Coronary artery (tissue), 2 donors: ENCODE results near the gene PIP4K2C.
A peak's percentile ranks its signal among the peaks of the same experiment; 100 is the strongest.
"Not testable (repeated sequence)": the region's sequence is repeated elsewhere in the genome, so short reads cannot be mapped to it uniquely, and the experiment has no call there.

Source experiments
- DNase-seq: peaks from one replicate; pipeline ENCODE4 v3.0.0-alpha.2; 2017; ENCODE audit warnings: low spot score
- H3K27ac ChIP-seq, 2 donors: fragments of 200-600 bp; sonication (generic); one replicate each; pipeline ENCODE4 v1.5.1; 2016 to 2019
- H3K4me3 ChIP-seq: fragments of 200-600 bp; sonication (generic); 2 replicates; pipeline ENCODE4 v1.5.1; 2016; ENCODE audit warnings: mild to moderate bottlenecking, moderate library complexity
- CTCF ChIP-seq: fragments of 200-600 bp; sonication (generic); IDR thresholded peaks from one replicate; pipeline ENCODE4 v1.5.1; 2019; ENCODE audit warnings: antibody characterized with exemption

The PIP4K2C gene

GRCh38 chr12:57614948-57615500 is 24.0 kb downstream of the PIP4K2C start:
- no peak for TF ChIP-seq CTCF
- DNase-seq: no peak

GRCh38 chr12:57615637-57616036 is 24.6 kb downstream of the PIP4K2C start:
- TF ChIP-seq CTCF: no peak
- no peak for DNase-seq
- no peak overlapping the region for H3K4me3 ChIP-seq
- no peak overlapping the region for H3K27ac ChIP-seq

More at GRCh38 chr12:57614948-57615500, 24.0 kb downstream of the PIP4K2C start:
- no peak overlapping the region for H3K27ac ChIP-seq
- no peak overlapping the region for H3K4me3 ChIP-seq

- peak overlapping the region in 1 of 2 donors; percentile 19 for H3K27ac ChIP-seq
- no peak overlapping the region for H3K4me3 ChIP-seq
- TF ChIP-seq CTCF: no peak
- no peak for DNase-seq
These were observed 25.6 kb downstream of the PIP4K2C start for GRCh38 chr12:57616383-57617101.

GRCh38 chr12:57617942-57618341 is 26.9 kb downstream of the PIP4K2C start:
- TF ChIP-seq CTCF: no peak
- no peak overlapping the region for H3K4me3 ChIP-seq
- no peak overlapping the region for H3K27ac ChIP-seq
- DNase-seq: no peak

- H3K4me3 ChIP-seq, H3K27ac ChIP-seq, DNase-seq: not testable (repeated sequence)
These were observed 27.4 kb downstream of the PIP4K2C start for GRCh38 chr12:57618431-57618830.

GRCh38 chr12:57618966-57619433 is 28.0 kb downstream of the PIP4K2C start:
- H3K27ac ChIP-seq: no peak overlapping the region
- H3K4me3 ChIP-seq: no peak overlapping the region
- no peak for TF ChIP-seq CTCF
- no peak for DNase-seq

GRCh38 chr12:57619434-57620244 is 28.6 kb downstream of the PIP4K2C start:
- no peak overlapping the region for H3K27ac ChIP-seq
- no peak for TF ChIP-seq CTCF
- H3K4me3 ChIP-seq: no peak overlapping the region
- no peak for DNase-seq
